ENCODE measurements around the gene CPTP. TPM values are rescaled to one million over a fixed set of nuclear protein-coding genes. Genes with fewer than 3 reads are reported as not detected.
A peak's percentile ranks its signal among the peaks of the same experiment; 100 is the strongest.

Gene CPTP
- total and polyA plus RNA-seq, 10 of the 15 experiments (the other 5 are each of a cell fraction or from before 2014, with no cell fraction given): 0.06 to 24.3 (median 10.0) TPM

GRCh38 chr1:1352786-1353388 lies 28.3 kb downstream of the CPTP start:
- ChIA-PET RAD21 (ENCODE audit: unreplicated experiment) (no interaction called here), POLR2A (no interaction called here), CTCF (interaction anchor here (1.8 kb wide), 1 partner anchor 19 kb away, joined by 10 read pairs; no protein-coding TSS in a partner anchor), SMC1A (ENCODE audit: uncharacterized antibody, unreplicated experiment) (no interaction called here)
- Histone ChIP-seq H3K36me3 (ENCODE audit: control insufficient read depth in 2 of 2, insufficient read depth in 2 of 2, low read length in 1 of 2) (no peaks in the 10 kb centered on the region), H3K4me2 (ENCODE audit: control insufficient read depth, insufficient read depth) (no peak overlapping the region), H4K20me1 (ENCODE audit: control insufficient read depth, insufficient read depth) (no peaks in the 10 kb centered on the region), H3K4me1 (ENCODE audit: control insufficient read depth, insufficient read depth, low read length) (peaks cover 2% of the 10 kb centered on the region; the same call in 1 of the 2 replicates), H2AFZ (ENCODE audit: control insufficient read depth, low read depth, low read length) (no peak overlapping the region), H3K79me2 (ENCODE audit: control insufficient read depth, insufficient read depth, low read length) (peaks cover 2% of the 10 kb centered on the region), H3K9ac (ENCODE audit: control insufficient read depth, insufficient read depth, low read length) (no peak overlapping the region), H3K4me3 (no peak overlapping the region), H3K9me3 (replicated peaks; ENCODE audit: control insufficient read depth, insufficient read depth, low read length) (no peaks in the 10 kb centered on the region), H3K27me3 (replicated peaks in 1 of 2; ENCODE audit: control insufficient read depth in 2 of 2, insufficient read depth in 2 of 2, low read length in 1 of 2) (peaks cover 0 to 3% of the 10 kb centered on the region in 2 experiments; a peak in 2 of 4 replicates), H3K27ac (ENCODE audit: control insufficient read depth, insufficient read depth) (no peak overlapping the region)
- DNase-seq (ENCODE audit: low read depth, low spot score) (no peak), FAIRE-seq (no peak), ATAC-seq (no peak)
- no TSS peak for BruUV-seq (replicated peaks)
- intact Hi-C loops (cut with micrococcal nuclease; ENCODE audit: unreplicated experiment): no loop called here
- 40% methylated on average over 5 of the region's 5 CpGs for WGBS (ENCODE audit: insufficient coverage, insufficient replicate concordance, low lambda C conversion rate, missing lambda C conversion rate)
- in situ Hi-C loops (cut with MboI): no loop called here
- TF ChIP-seq HCFC1 (IDR thresholded peaks at IDR 0.05; ENCODE audit: low read length) (no peak), PBX3 (IDR thresholded peaks at IDR 0.05; ENCODE audit: insufficient replicate concordance, low read depth, low read length) (no peak), ATF7 (IDR thresholded peaks at IDR 0.05; ENCODE audit: low read depth) (no peak), MXI1 (IDR thresholded peaks at IDR 0.05; ENCODE audit: low read depth, low read length) (no peak), POLR2AphosphoS2 (IDR thresholded peaks at IDR 0.05; ENCODE audit: low read depth, low read length) (peak; percentile 38; the same call in 1 of the 2 replicates), MEF2B (IDR thresholded peaks at IDR 0.05; ENCODE audit: partially characterized antibody, poor library complexity, severe bottlenecking) (peak; percentile 34), RELA (IDR thresholded peaks at IDR 0.05; ENCODE audit: borderline replicate concordance, partially characterized antibody) (no peak), TCF7 (IDR thresholded peaks at IDR 0.05; ENCODE audit: borderline replicate concordance) (no peak)

All from GM12878 (cell line).